RWPE1 (cell line): Measurements from ENCODE around the gene CDCA4.

Experiments used
- CTCF ChIA-PET: fragments of 350-600 bp; sonication (Branson Sonifier 250); formaldehyde crosslinking; extraction: SDS; loops from one replicate; lab custom pipeline; 2021; lab: Yijun Ruan, JAX
- POLR2A ChIA-PET: fragments of 400-600 bp; formaldehyde crosslinking; extraction: SDS; loops from one replicate; lab custom pipeline; 2020; ENCODE audit warnings: antibody characterized with exemption; ENCODE audit not compliant: low non-redundant PET; lab: Yijun Ruan, JAX
- DNase-seq: peaks from one replicate; pipeline ENCODE4 v3.0.0; 2012; ENCODE audit warnings: low spot score
- H3K27ac ChIP-seq: fragments of 450-650 bp; 2 replicates; pipeline ENCODE4 v1.5.1; 2017
- TF ChIP-seq, protein P1 (sequence below): fragments of 450-650 bp; conservative IDR thresholded peaks from 2 replicates; pipeline ENCODE4 v1.5.1; 2017; ENCODE audit warnings: low read depth, mild to moderate bottlenecking

The CDCA4 gene

DNA sequence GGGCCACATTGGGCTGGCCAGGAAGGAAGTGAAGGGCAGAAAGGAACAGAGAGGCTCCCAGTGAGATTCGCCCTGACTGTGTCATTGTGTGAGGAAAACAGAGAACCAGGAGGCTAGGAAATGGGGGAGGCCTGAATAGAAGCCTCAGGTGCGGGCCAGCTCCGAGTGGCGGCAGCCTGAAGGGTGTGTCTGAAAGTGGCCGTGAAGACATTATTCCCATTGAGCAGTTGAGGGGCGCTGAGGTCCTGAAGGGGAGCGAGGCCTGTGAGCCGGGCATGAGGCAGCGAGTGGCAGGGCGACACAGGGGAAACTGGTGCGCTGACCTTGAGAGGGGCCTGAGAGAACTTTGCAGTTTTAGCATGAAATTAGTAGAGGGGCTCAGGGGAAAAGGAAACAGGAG, 28.4 kb downstream of the CDCA4 start:
- peak overlapping the region; percentile 57 for H3K27ac ChIP-seq
- TF ChIP-seq, protein P1, sequence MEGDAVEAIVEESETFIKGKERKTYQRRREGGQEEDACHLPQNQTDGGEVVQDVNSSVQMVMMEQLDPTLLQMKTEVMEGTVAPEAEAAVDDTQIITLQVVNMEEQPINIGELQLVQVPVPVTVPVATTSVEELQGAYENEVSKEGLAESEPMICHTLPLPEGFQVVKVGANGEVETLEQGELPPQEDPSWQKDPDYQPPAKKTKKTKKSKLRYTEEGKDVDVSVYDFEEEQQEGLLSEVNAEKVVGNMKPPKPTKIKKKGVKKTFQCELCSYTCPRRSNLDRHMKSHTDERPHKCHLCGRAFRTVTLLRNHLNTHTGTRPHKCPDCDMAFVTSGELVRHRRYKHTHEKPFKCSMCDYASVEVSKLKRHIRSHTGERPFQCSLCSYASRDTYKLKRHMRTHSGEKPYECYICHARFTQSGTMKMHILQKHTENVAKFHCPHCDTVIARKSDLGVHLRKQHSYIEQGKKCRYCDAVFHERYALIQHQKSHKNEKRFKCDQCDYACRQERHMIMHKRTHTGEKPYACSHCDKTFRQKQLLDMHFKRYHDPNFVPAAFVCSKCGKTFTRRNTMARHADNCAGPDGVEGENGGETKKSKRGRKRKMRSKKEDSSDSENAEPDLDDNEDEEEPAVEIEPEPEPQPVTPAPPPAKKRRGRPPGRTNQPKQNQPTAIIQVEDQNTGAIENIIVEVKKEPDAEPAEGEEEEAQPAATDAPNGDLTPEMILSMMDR: no peak
- POLR2A ChIA-PET: no interaction called here
- DNase-seq: no peak
- CTCF ChIA-PET: no interaction called here

DNA sequence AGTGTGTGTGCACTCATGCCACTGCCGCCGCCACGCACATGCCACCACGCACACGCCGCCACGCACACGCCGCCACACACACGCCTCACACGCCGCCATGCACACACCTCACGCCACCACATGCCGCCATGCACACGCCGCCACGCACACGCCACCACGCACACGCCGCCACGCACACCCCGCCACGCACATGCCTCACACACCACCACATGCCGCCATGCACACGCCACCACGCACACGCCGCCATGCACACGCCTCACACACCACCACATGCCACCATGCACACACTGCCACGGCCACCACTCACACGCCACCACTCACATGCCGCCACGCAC, 29.0 kb downstream of the CDCA4 start:
- CTCF ChIA-PET: no interaction called here

GRCh38 chr14:104989951-104990303, 31.0 kb downstream of the CDCA4 start:
- DNase-seq: no peak
- TF ChIP-seq, protein P1: no peak
- peak overlapping the region; percentile 57 for H3K27ac ChIP-seq
- ChIA-PET CTCF (no interaction called here), POLR2A (no interaction called here)

More for the DNA sequence above, 29.0 kb downstream of the CDCA4 start:
- H3K27ac ChIP-seq: peak overlapping the region; percentile 57
- POLR2A ChIA-PET: no interaction called here
- DNase-seq: no peak
- TF ChIP-seq, protein P1: no peak

DNA sequence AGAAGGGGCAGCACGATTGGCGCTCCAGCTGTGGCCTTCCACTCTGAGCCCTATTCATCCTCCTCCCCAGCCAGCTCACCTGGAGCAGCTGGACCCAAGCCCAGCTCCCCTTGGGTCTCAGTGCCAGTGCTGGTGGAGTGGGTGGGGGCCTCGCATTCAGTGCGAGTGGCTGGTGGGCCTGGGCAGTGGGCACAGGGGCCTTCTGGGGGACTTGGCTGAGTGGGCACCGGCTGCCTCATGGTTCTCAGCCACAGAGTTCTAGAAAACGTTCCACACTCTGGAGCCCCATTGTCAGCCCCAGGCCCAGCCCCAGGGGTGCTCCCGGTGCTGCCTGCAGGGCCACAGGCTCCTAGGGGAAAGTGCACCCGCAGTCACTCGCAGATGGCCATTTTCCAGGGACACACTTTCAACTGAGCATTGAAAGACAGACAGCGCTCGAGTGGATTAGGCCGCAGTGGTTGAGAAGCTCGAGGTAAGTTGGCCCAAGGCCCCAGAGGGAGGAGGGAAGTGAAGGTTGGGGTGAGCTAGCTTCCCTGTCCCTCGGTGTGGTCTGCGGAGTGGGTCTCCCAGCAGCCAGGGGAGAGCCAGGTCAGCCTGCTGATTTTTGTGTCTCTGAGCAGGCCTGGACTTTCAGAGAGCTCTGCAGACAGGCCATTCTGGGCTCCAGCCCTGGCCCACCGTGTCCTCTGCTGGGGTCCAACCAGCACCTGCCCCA, 31.5 kb downstream of the CDCA4 start:
- peak overlapping the region; percentile 57 for H3K27ac ChIP-seq
- CTCF ChIA-PET: interaction anchor here (0.5 kb wide), 1 partner anchor 14 kb away, joined by 3 read pairs; no protein-coding TSS in a partner anchor
- POLR2A ChIA-PET: no interaction called here
- TF ChIP-seq, protein P1: no peak
- DNase-seq: no peak

- TF ChIP-seq, protein P1: no peak
- ChIA-PET POLR2A (no interaction called here), CTCF (no interaction called here)
- H3K27ac ChIP-seq: peak overlapping the region; percentile 100
- no peak for DNase-seq
These were observed 34.3 kb downstream of the CDCA4 start for GRCh38 chr14:104986487-104987164.

DNA sequence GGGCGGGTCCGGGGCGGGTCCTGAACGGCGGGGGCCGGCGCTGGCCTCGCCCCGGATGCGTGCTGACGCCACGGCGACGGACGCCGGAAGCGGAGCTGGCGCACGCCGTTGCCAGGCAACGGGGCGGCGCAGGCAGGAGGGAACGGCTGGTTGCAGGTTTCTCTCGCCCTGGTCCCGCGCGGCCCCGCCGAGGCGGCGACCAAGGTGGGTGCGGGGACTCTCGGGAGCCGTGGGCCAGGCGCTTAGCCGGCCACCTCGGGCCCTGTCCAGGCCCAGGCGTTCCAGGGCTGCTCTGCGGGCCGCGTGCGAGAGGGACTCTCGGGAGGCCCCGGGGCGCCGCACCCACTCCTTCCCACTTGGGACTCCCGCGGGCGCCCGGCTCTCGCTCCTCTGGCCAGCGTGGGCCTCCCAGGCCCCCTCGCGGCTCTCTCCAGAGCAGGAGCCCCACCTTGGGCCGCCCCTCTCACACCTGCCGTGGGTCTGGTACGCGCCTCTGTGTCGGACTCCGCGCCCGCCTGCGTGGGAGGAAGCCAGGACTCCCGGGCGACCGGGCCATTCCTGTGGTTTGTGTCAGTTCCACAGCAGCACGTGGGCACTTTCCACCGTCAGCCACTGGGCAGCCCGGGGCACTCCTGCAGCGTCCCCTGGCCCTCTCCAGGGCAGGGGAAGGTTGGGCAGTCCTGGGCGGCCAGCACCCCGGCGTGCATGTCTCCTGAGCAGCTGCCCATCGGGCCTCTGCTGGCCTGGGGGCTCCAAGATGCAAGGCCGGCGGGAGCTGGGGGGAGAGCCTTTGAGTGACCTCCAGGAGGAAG, 35.0 kb downstream of the CDCA4 start, which contains the start of gene CLBA1:
Gene CLBA1 (plus strand): TSS at position 114 of the 812 bp plus-strand sequence. CDS start 644 bp downstream, at position 758.
- ChIA-PET POLR2A (interaction anchor here (0.6 to 1.0 kb wide), 3 partner anchors 9 to 18 kb away, joined by 3 to 4 read pairs (median 4); no protein-coding TSS in a partner anchor), CTCF (interaction anchor here (2.4 to 2.7 kb wide), 2 partner anchors 10 to 60 kb away, joined by 8 to 10 read pairs; no protein-coding TSS in a partner anchor)
- H3K27ac ChIP-seq: peak within 1 kb of the TSS; percentile 100
- TF ChIP-seq, protein P1: no peak
- peak; percentile 91 for DNase-seq
